ENCODE data around the gene CSNK2B. TPM values are rescaled to one million over a fixed set of nuclear protein-coding genes. Genes with fewer than 3 reads are reported as not detected.

The CSNK2B gene
- polyA plus RNA-seq, 3 donors from 2014 or later = 253 to 291 (median 289) TPM

- DNase-seq = no peak
- Mint-ChIP-seq H3K9me3 (no peaks in the 10 kb centered on the region), H3K4me1 (no peaks in the 10 kb centered on the region), H3K36me3 (peaks cover 8 to 36% (median 12%) of the 10 kb centered on the region in 3 donors), H3K27ac (peak overlapping the region in 1 of 6 donors; percentile 26), H3K27me3 (ENCODE audit: low read depth in 3 of 3) (peaks cover 0 to 2% (median 0%) of the 10 kb centered on the region in 3 donors), H3K4me3 (no peak overlapping the region)
These were observed 25.8 kb downstream of the CSNK2B start for GRCh38 chr6:31691564-31692108.

- Mint-ChIP-seq H3K4me1 (peaks cover 0 to 6% of the 10 kb centered on the region in 2 donors), H3K27ac (no peak overlapping the region), H3K27me3 (ENCODE audit: low read depth in 3 of 3) (peaks cover 0 to 2% (median 0%) of the 10 kb centered on the region in 3 donors), H3K9me3 (no peaks in the 10 kb centered on the region), H3K36me3 (peaks cover 8 to 36% (median 17%) of the 10 kb centered on the region in 3 donors), H3K4me3 (no peak overlapping the region)
- DNase-seq = no peak
These were observed 26.5 kb downstream of the CSNK2B start for GRCh38 chr6:31692353-31692752.

GRCh38 chr6:31692886-31693285, 27.0 kb downstream of the CSNK2B start:
- H3K4me1 Mint-ChIP-seq = peaks cover 4 to 11% of the 10 kb centered on the region in 2 donors

GRCh38 chr6:31693535-31693934, 27.7 kb downstream of the CSNK2B start:
- Mint-ChIP-seq H3K4me3 (no peak overlapping the region), H3K27me3 (ENCODE audit: low read depth in 3 of 3) (peaks cover 0 to 2% (median 0%) of the 10 kb centered on the region in 3 donors), H3K36me3 (peaks cover 5 to 34% (median 18%) of the 10 kb centered on the region in 3 donors), H3K4me1 (peaks cover 5 to 15% of the 10 kb centered on the region in 2 donors), H3K27ac (no peak overlapping the region), H3K9me3 (no peaks in the 10 kb centered on the region)
- no peak for DNase-seq

More at GRCh38 chr6:31692886-31693285, 27.0 kb downstream of the CSNK2B start:
- no peak for DNase-seq
- Mint-ChIP-seq H3K27ac (no peak overlapping the region), H3K36me3 (peaks cover 6 to 32% (median 18%) of the 10 kb centered on the region in 3 donors), H3K9me3 (no peaks in the 10 kb centered on the region), H3K27me3 (ENCODE audit: low read depth in 3 of 3) (peaks cover 0 to 2% (median 0%) of the 10 kb centered on the region in 3 donors), H3K4me3 (no peak overlapping the region)

GRCh38 chr6:31697555-31697954, 31.7 kb downstream of the CSNK2B start:
- Mint-ChIP-seq H3K27me3 (ENCODE audit: low read depth in 3 of 3) (peaks cover 0 to 3% (median 1%) of the 10 kb centered on the region in 3 donors), H3K9me3 (no peaks in the 10 kb centered on the region), H3K4me3 (no peak overlapping the region), H3K36me3 (peaks cover 5 to 18% (median 14%) of the 10 kb centered on the region in 3 donors), H3K27ac (peak overlapping the region; percentile 0 to 63 (median 42)), H3K4me1 (peaks cover 29 to 37% of the 10 kb centered on the region in 2 donors)
- DNase-seq = no peak

GRCh38 chr6:31700740-31701401, 35.0 kb downstream of the CSNK2B start:
- Mint-ChIP-seq H3K36me3 (peaks cover 0 to 12% (median 5%) of the 10 kb centered on the region in 3 donors), H3K27me3 (ENCODE audit: low read depth in 3 of 3) (peaks cover 2 to 8% (median 3%) of the 10 kb centered on the region in 3 donors), H3K4me3 (peak overlapping the region; percentile 94 to 99 (median 96)), H3K27ac (peak overlapping the region; percentile 81 to 99 (median 98)), H3K9me3 (no peaks in the 10 kb centered on the region), H3K4me1 (peaks cover 40 to 47% of the 10 kb centered on the region in 2 donors)
- DNase-seq = no peak

- peak overlapping the region; percentile 95 to 99 (median 98) for H3K27ac Mint-ChIP-seq
- peak overlapping the region; percentile 94 to 99 (median 96) for H3K4me3 Mint-ChIP-seq
- no peak for DNase-seq
- H3K4me1 Mint-ChIP-seq = peaks cover 40 to 46% of the 10 kb centered on the region in 2 donors
- peaks cover 2 to 8% (median 3%) of the 10 kb centered on the region in 3 donors for H3K27me3 Mint-ChIP-seq (ENCODE audit: low read depth in 3 of 3)
- H3K9me3 Mint-ChIP-seq = no peaks in the 10 kb centered on the region
- H3K36me3 Mint-ChIP-seq = peaks cover 0 to 12% (median 5%) of the 10 kb centered on the region in 3 donors
These were observed 36.0 kb downstream of the CSNK2B start for GRCh38 chr6:31701666-31702404.

- Mint-ChIP-seq H3K4me1 (peaks cover 39 to 41% of the 10 kb centered on the region in 2 donors), H3K27me3 (ENCODE audit: low read depth in 3 of 3) (peaks cover 3 to 8% (median 3%) of the 10 kb centered on the region in 3 donors), H3K36me3 (peaks cover 0 to 7% (median under 1%) of the 10 kb centered on the region in 3 donors), H3K4me3 (peak overlapping the region; percentile 94 to 99 (median 96)), H3K27ac (peak overlapping the region; percentile 95 to 99 (median 98)), H3K9me3 (no peaks in the 10 kb centered on the region)
- DNase-seq = no peak
These were observed 36.5 kb downstream of the CSNK2B start for GRCh38 chr6:31702405-31702818.

- Mint-ChIP-seq H3K4me1 (peaks cover 34 to 35% of the 10 kb centered on the region in 2 donors), H3K27ac (peak within 1 kb of the TSS; percentile 95 to 99 (median 98)), H3K36me3 (peaks cover 0 to 5% (median 0%) of the 10 kb centered on the region in 3 donors), H3K27me3 (ENCODE audit: low read depth in 3 of 3) (peaks cover 3 to 8% (median 3%) of the 10 kb centered on the region in 3 donors), H3K9me3 (no peaks in the 10 kb centered on the region), H3K4me3 (peak within 1 kb of the TSS; percentile 94 to 99 (median 96))
- DNase-seq = peak; percentile 97
These were observed 37.2 kb downstream of the CSNK2B start, which contains the start of gene ABHD16A for GRCh38 chr6:31702819-31703716. Gene ABHD16A, minus strand, starts transcription at chr6:31703324. Its CDS starts 43 bp downstream, at chr6:31703281.

- Mint-ChIP-seq H3K9me3 (no peaks in the 10 kb centered on the region), H3K4me1 (peaks cover 30 to 32% of the 10 kb centered on the region in 2 donors), H3K27ac (no peak overlapping the region), H3K4me3 (no peak overlapping the region), H3K27me3 (ENCODE audit: low read depth in 3 of 3) (peaks cover 3 to 8% (median 4%) of the 10 kb centered on the region in 3 donors), H3K36me3 (no peaks in the 10 kb centered on the region)
- no peak for DNase-seq
These were observed 40.1 kb downstream of the CSNK2B start for GRCh38 chr6:31705931-31706330.

GRCh38 chr6:31706599-31706998, 40.7 kb downstream of the CSNK2B start, which contains the start of gene LY6G6F:
Gene LY6G6F, plus strand, starts transcription at chr6:31706866. Its CDS starts 41 bp downstream, at chr6:31706907.
- DNase-seq = no peak
- Mint-ChIP-seq H3K4me1 (peaks cover 30 to 31% of the 10 kb centered on the region in 2 donors), H3K27me3 (ENCODE audit: low read depth in 3 of 3) (peaks cover 3 to 8% (median 4%) of the 10 kb centered on the region in 3 donors), H3K9me3 (no peaks in the 10 kb centered on the region), H3K27ac (peak within 1 kb of the TSS in 2 of 6 donors; percentile 19 to 68), H3K36me3 (no peaks in the 10 kb centered on the region), H3K4me3 (no peak within 1 kb of the TSS)

- Mint-ChIP-seq H3K36me3 (no peaks in the 10 kb centered on the region), H3K4me3 (no peak overlapping the region), H3K27me3 (ENCODE audit: low read depth in 3 of 3) (peaks cover 0 to 5% (median 4%) of the 10 kb centered on the region in 3 donors), H3K4me1 (peaks cover 25 to 27% of the 10 kb centered on the region in 2 donors), H3K9me3 (no peaks in the 10 kb centered on the region), H3K27ac (peak overlapping the region in 1 of 6 donors; percentile 19)
- DNase-seq = no peak
These were observed 41.8 kb downstream of the CSNK2B start for GRCh38 chr6:31707701-31708100.
